Epithelial cell of prostate (primary cell): ENCODE measurements around the gene SCRN1.

ENCODE experiments used
- DNase-seq: peaks from one replicate; pipeline ENCODE4 v3.0.0-alpha.2; 2011; ENCODE audit warnings: low read depth, low spot score
- H3K27ac ChIP-seq: fragments of 450-650 bp; 2 replicates; pipeline ENCODE4 v1.5.1; 2017; ENCODE audit warnings: mild to moderate bottlenecking

The SCRN1 gene

GRCh38 chr7:29873644-29874294 lies 115.8 kb downstream of the SCRN1 start:
- no peak for DNase-seq
- no peak overlapping the region for H3K27ac ChIP-seq

GRCh38 chr7:29871787-29872398 lies 117.7 kb downstream of the SCRN1 start:
- H3K27ac ChIP-seq: no peak overlapping the region
- DNase-seq: no peak
